K562 (cell line): ENCODE data around the gene NMT2. TPM values are rescaled to one million over a fixed set of nuclear protein-coding genes. Genes with fewer than 3 reads are reported as not detected.

Experiments used
- ATAC-seq: fragments of 200-7000 bp; cut with Tn5 transposase; 3 replicates; pipeline ENCODE4 v1.9.1; 2020; ENCODE audit warnings: moderate library complexity
- BruUV-seq: library from RNA; stranded (reverse); fragments of 400-500 nt; replicated peaks from 2 replicates; lab custom pipeline; 2021; lab: Mats Ljungman, UMichigan
- CTCF ChIA-PET: fragments of 300-600 bp; formaldehyde crosslinking; extraction: SDS; loops from one replicate; lab custom pipeline; 2021; ENCODE audit warnings: low intra/inter-chr PET ratio; lab: Yijun Ruan, JAX
- POLR2A ChIA-PET: fragments of 300-600, 350-650 bp; sonication (Branson Sonifier 250); formaldehyde crosslinking; extraction: SDS; loops from one replicate; lab custom pipeline; 2021; ENCODE audit warnings: antibody characterized with exemption, inconsistent platforms; lab: Yijun Ruan, JAX
- DNase-seq, 4 experiments: peaks; one replicate each; pipeline versions ENCODE4 v3.0.0 to v3.0.0-alpha.2; 2011 to 2018; ENCODE audit warnings: low spot score in 3 of 4, mixed read lengths in 3 of 4; ENCODE audit errors: extremely low read depth in 1 of 4
- FAIRE-seq: peaks from 2 replicates; lab custom pipeline; 2011; peaks lifted over from hg19 to GRCh38; lab: Jason Lieb, UNC
- H2AFZ ChIP-seq: 2 replicates; pipeline ENCODE4 v1.6.0; 2011; ENCODE audit warnings: low read depth, low read length, control low read depth, inconsistent platforms
- H3K27ac ChIP-seq: fragments of 200-600 bp; 3 replicates; pipeline ENCODE4 v1.8.0; 2011; ENCODE audit warnings: low read depth, mild to moderate bottlenecking, control low read depth, inconsistent platforms, low read length, moderate library complexity, mixed read lengths; ENCODE audit errors: extremely low read depth
- H3K27me3 ChIP-seq, 2 experiments: fragments of 300-600 bp in 1 of 2; 2 replicates in 1 of 2; 3 replicates in 1 of 2; pipeline versions ENCODE4 v1.6.0 to v1.8.0; 2011; ENCODE audit warnings: inconsistent platforms in 2 of 2, low read length in 2 of 2, mild to moderate bottlenecking in 1 of 2, mixed read lengths in 1 of 2, moderate library complexity in 1 of 2; ENCODE audit not compliant: control insufficient read depth in 2 of 2, insufficient read depth in 2 of 2
- H3K36me3 ChIP-seq: fragments of 300-600 bp; 3 replicates; pipeline ENCODE4 v1.8.0; 2011; ENCODE audit warnings: mild to moderate bottlenecking, low read length, inconsistent platforms; ENCODE audit not compliant: control insufficient read depth, insufficient read depth
- H3K4me1 ChIP-seq, 2 experiments: fragments of 200-600 bp in 1 of 2; replicated peaks in 1 of 2; 2 replicates in 1 of 2; 3 replicates in 1 of 2; pipeline versions ENCODE4 v1.5.1 to v1.8.0; 2011; ENCODE audit warnings: inconsistent platforms in 2 of 2, low read length in 2 of 2, mild to moderate bottlenecking in 1 of 2, mixed read lengths in 1 of 2, moderate library complexity in 1 of 2; ENCODE audit not compliant: control insufficient read depth in 2 of 2, insufficient read depth in 2 of 2
- H3K4me2 ChIP-seq: 2 replicates; pipeline ENCODE4 v1.6.1; 2011; ENCODE audit warnings: low read length, control low read depth, inconsistent platforms, mixed read lengths; ENCODE audit not compliant: insufficient read depth
- H3K4me3 ChIP-seq: fragments of 200-600 bp; sonication (generic), shearing (Covaris generic); 2 replicates; pipeline ENCODE4 v1.5.1; 2016; ENCODE audit warnings: control low read depth, inconsistent platforms
- H3K79me2 ChIP-seq: fragments of 200-600 bp; 3 replicates; pipeline ENCODE4 v1.8.0; 2011; ENCODE audit warnings: low read length, inconsistent platforms; ENCODE audit not compliant: control insufficient read depth, insufficient read depth
- H3K9ac ChIP-seq, 2 experiments: 2 replicates each; pipeline versions ENCODE4 v1.6.0 to v1.6.1; 2011; ENCODE audit warnings: low read depth in 2 of 2, low read length in 2 of 2, control low read depth in 1 of 2, inconsistent platforms in 1 of 2, mild to moderate bottlenecking in 1 of 2, mixed read lengths in 1 of 2; ENCODE audit not compliant: insufficient read depth in 1 of 2
- H3K9me1 ChIP-seq: one replicate; pipeline ENCODE4 v1.6.0; 2011; ENCODE audit warnings: inconsistent platforms, mild to moderate bottlenecking, low read length, moderate library complexity; ENCODE audit not compliant: control insufficient read depth, insufficient read depth
- H3K9me3 ChIP-seq: replicated peaks from 2 replicates; pipeline ENCODE4 v1.5.1; 2011; ENCODE audit warnings: low read depth, low read length, inconsistent platforms; ENCODE audit not compliant: control insufficient read depth, insufficient read depth
- H4K20me1 ChIP-seq: replicated peaks from 2 replicates; pipeline ENCODE4 v1.6.1; 2011; ENCODE audit warnings: low read length, inconsistent platforms, mixed read lengths; ENCODE audit not compliant: control insufficient read depth, insufficient read depth
- FOXM1 ChIP-seq, 2 experiments: fragments of 450-650 bp in 1 of 2; sonication (generic) in 1 of 2; formaldehyde crosslinking in 1 of 2; IDR thresholded peaks; 2 replicates each; pipeline versions ENCODE4 v1.6.1 to v1.9.0; 2017 to 2022; ENCODE audit warnings: low read depth in 2 of 2, mild to moderate bottlenecking in 2 of 2, missing genetic modification reagents in 1 of 2, moderate library complexity in 1 of 2
- NR0B1 ChIP-seq: fragments of 450-650 bp; IDR thresholded peaks from one replicate; pipeline ENCODE4 v1.6.1; 2018; ENCODE audit warnings: mild to moderate bottlenecking, moderate library complexity; ENCODE audit not compliant: partially characterized antibody
- RBM22 ChIP-seq: fragments of 200-400 bp; formaldehyde crosslinking; IDR thresholded peaks from 2 replicates; pipeline ENCODE4 v1.6.1; 2018; ENCODE audit warnings: low read length, low read depth; ENCODE audit not compliant: poor library complexity, severe bottlenecking
- XRCC3 ChIP-seq: fragments of 450-650 bp; IDR thresholded peaks from 2 replicates; pipeline ENCODE4 v1.6.1; 2017; ENCODE audit warnings: mild to moderate bottlenecking, moderate library complexity
- WGBS: fragments of 100-300 bp; shearing (Covaris generic); methylation state at CpG from one replicate; pipeline ENCODE4 v1.1.6; 2016; ENCODE audit warnings: low coverage, mixed read lengths; ENCODE audit not compliant: insufficient coverage; ENCODE audit errors: missing lambda C conversion rate; 5-methylcytosine and 5-hydroxymethylcytosine counted together
- in situ Hi-C: fragments of 300-500 bp; cut with MboI; formaldehyde crosslinking; loops from 4 replicates; pipeline ENCODE4 v1.15.0; 2018; ENCODE audit warnings: inconsistent platforms, mixed read lengths
- intact Hi-C: fragments of 100-400 bp; cut with micrococcal nuclease; formaldehyde crosslinking; loops from 2 replicates; pipeline ENCODE4 v1.14.2; 2022
- polyA plus RNA-seq, 8 experiments: library from polyadenylated mRNA; depleted of rRNA in 4 of 8; stranded (reverse) in 5 of 8; unstranded in 3 of 8; fragments of >200 nt; fragmentation: Nextera tagmentation in 2 of 8; fragmentation: Illumina TruSeq in 1 of 8; extraction: Ambion mirVana in 2 of 8; extraction: Trizol in 1 of 8; gene quantifications; 2 replicates each; pipeline versions ENCODE4 v1.2.1 to v1.2.3, GENCODE V29; 2011 to 2014; ENCODE audit warnings: inconsistent platforms in 1 of 8, missing spikeins in 1 of 8
- total RNA-seq, 7 experiments: library from RNA; depleted of rRNA in 6 of 7; stranded (reverse); fragments of >200 nt in 6 of 7; fragmentation: Illumina TruSeq in 2 of 7; extraction: Trizol in 2 of 7; gene quantifications; 2 replicates each; pipeline versions ENCODE4 v1.2.1 to v1.2.3, GENCODE V29; 2011 to 2021; ENCODE audit warnings: low replicate concordance in 1 of 7

The NMT2 gene
- total and polyA plus RNA-seq, 9 of the 15 experiments (the other 6 are each of a cell fraction or from before 2014, with no cell fraction given): 5.2 to 15.9 (median 10.8) TPM

GRCh38 chr10:15140698-15141097 lies 27.8 kb downstream of the NMT2 start:
- DNase-seq: no peak
- no peak for FAIRE-seq
- H2AFZ ChIP-seq: no peak overlapping the region
- peaks cover 2% of the 10 kb centered on the region; the same call in 1 of the 3 replicates for H3K36me3 ChIP-seq
- H4K20me1 ChIP-seq: no peaks in the 10 kb centered on the region; the same call in 1 of the 2 replicates
- 70% methylated on average over 7 of the region's 7 CpGs for WGBS
- no peak overlapping the region for H3K4me2 ChIP-seq
- no peaks in the 10 kb centered on the region for H3K9me1 ChIP-seq
- H3K27me3 ChIP-seq: no peaks in the 10 kb centered on the region
- TSS peak; percentile 37 for BruUV-seq
- no peak for ATAC-seq
- no peak overlapping the region for H3K9ac ChIP-seq
- CTCF ChIA-PET: no interaction called here
- no peak overlapping the region for H3K4me3 ChIP-seq
- H3K9me3 ChIP-seq: no peaks in the 10 kb centered on the region
- H3K4me1 ChIP-seq: peaks cover 0 to 5% of the 10 kb centered on the region in 2 experiments; a peak in 2 of 5 replicates
- in situ Hi-C loops: no loop called here
- no peaks in the 10 kb centered on the region for H3K79me2 ChIP-seq
- TF ChIP-seq RBM22 (no peak), NR0B1 (no peak), FOXM1 (IDR thresholded peaks at IDR 0.05; ENCODE audit: low read depth) (no peak), FOXM1 (CRISPR knock-in tag; IDR thresholded peaks at IDR 0.05; ENCODE audit: low read depth) (no peak), XRCC3 (no peak)
- POLR2A ChIA-PET: interaction anchor here (1.1 kb wide), 1 partner anchor 26 kb away, joined by 3 read pairs; no protein-coding TSS in a partner anchor
- intact Hi-C loops: no loop called here
- no peak overlapping the region for H3K27ac ChIP-seq
